WTC11 (cell line): ENCODE measurements around the gene YWHAQ. TPM values are rescaled to one million over a fixed set of nuclear protein-coding genes. Genes with fewer than 3 reads are reported as not detected.
A peak's percentile ranks its signal among the peaks of the same experiment; 100 is the strongest.

Experiments used
- ATAC-seq: fragments of 200-7000 bp; cut with Tn5 transposase; 2 replicates; pipeline ENCODE4 v1.10.0; 2021; ENCODE audit warnings: mild to moderate bottlenecking, moderate library complexity
- CTCF ChIA-PET: fragments of 300-600 bp; sonication (Branson Sonifier 250); formaldehyde crosslinking; loops from one replicate; lab custom pipeline; 2021; ENCODE audit warnings: antibody characterized with exemption; lab: Charles Lee
- POLR2A ChIA-PET: fragments of 350-600 bp; sonication (Branson Sonifier 250); formaldehyde crosslinking; loops from one replicate; lab custom pipeline; 2021; ENCODE audit warnings: antibody characterized with exemption; lab: Charles Lee
- DNase-seq: peaks from one replicate; pipeline ENCODE4 v3.0.0; 2021; ENCODE audit warnings: low spot score
- H3K27ac Mint-ChIP-seq: 2 replicates; pipeline ENCODE4 v1.8.0; 2021; ENCODE audit warnings: mixed read lengths
- H3K27me3 Mint-ChIP-seq: 2 replicates; pipeline ENCODE4 v1.8.0; 2021; ENCODE audit warnings: low read depth, mild to moderate bottlenecking, moderate library complexity, mixed read lengths
- H3K36me3 Mint-ChIP-seq: 2 replicates; pipeline ENCODE4 v1.8.0; 2021; ENCODE audit warnings: mixed read lengths
- H3K4me1 Mint-ChIP-seq: 2 replicates; pipeline ENCODE4 v1.8.0; 2022; ENCODE audit warnings: mixed read lengths
- H3K4me3 Mint-ChIP-seq: 2 replicates; pipeline ENCODE4 v1.8.0; 2021; ENCODE audit warnings: mild to moderate bottlenecking, moderate library complexity, mixed read lengths
- H3K9me3 Mint-ChIP-seq: 2 replicates; pipeline ENCODE4 v1.8.0; 2021; ENCODE audit warnings: mixed read lengths
- CDX4 ChIP-seq: fragments of 250-450 bp; sonication (Bioruptor Pico); IDR thresholded peaks from 2 replicates; pipeline ENCODE4 v1.9.0; 2021; ENCODE audit warnings: moderate library complexity, mild to moderate bottlenecking, inconsistent platforms, borderline replicate concordance
- CREB1 ChIP-seq: sonication (generic); formaldehyde crosslinking; IDR thresholded peaks from 2 replicates; pipeline ENCODE4 v1.8.0; 2023; ENCODE audit warnings: mild to moderate bottlenecking, missing genetic modification reagents
- E2F5 ChIP-seq: sonication (generic); formaldehyde crosslinking; IDR thresholded peaks from 2 replicates; pipeline ENCODE4 v1.8.1; 2022; ENCODE audit warnings: mild to moderate bottlenecking, moderate library complexity, missing genetic modification reagents
- ETV6 ChIP-seq: sonication (generic); formaldehyde crosslinking; IDR thresholded peaks from 2 replicates; pipeline ENCODE4 v1.8.1; 2022; ENCODE audit warnings: mild to moderate bottlenecking, missing genetic modification reagents
- FOXJ3 ChIP-seq: sonication (generic); formaldehyde crosslinking; IDR thresholded peaks from 2 replicates; pipeline ENCODE4 v1.9.0; 2021; ENCODE audit warnings: missing genetic modification reagents, mild to moderate bottlenecking, borderline replicate concordance
- FOXK1 ChIP-seq: sonication (generic); formaldehyde crosslinking; IDR thresholded peaks from 2 replicates; pipeline ENCODE4 v1.8.0; 2022; ENCODE audit warnings: mild to moderate bottlenecking, moderate library complexity, missing genetic modification reagents
- GRHL2 ChIP-seq: fragments of 250-450 bp; sonication (Bioruptor Pico); IDR thresholded peaks from 2 replicates; pipeline ENCODE4 v1.8.0; 2022; ENCODE audit warnings: mild to moderate bottlenecking, moderate library complexity; ENCODE audit not compliant: insufficient replicate concordance, severe bottlenecking
- GTF2I ChIP-seq: fragments of 250-450 bp; sonication (Bioruptor Pico); conservative IDR thresholded peaks from 2 replicates; pipeline ENCODE4 v1.4.0; 2021; ENCODE audit warnings: mild to moderate bottlenecking
- HMGXB4 ChIP-seq: sonication (generic); formaldehyde crosslinking; IDR thresholded peaks from 2 replicates; pipeline ENCODE4 v1.8.1; 2023; ENCODE audit warnings: mild to moderate bottlenecking, moderate library complexity, missing genetic modification reagents
- IRF1 ChIP-seq: sonication (generic); formaldehyde crosslinking; IDR thresholded peaks from 2 replicates; pipeline ENCODE4 v1.8.0; 2023; ENCODE audit warnings: missing genetic modification reagents
- JUN ChIP-seq: sonication (generic); formaldehyde crosslinking; IDR thresholded peaks from 2 replicates; pipeline ENCODE4 v1.8.0; 2023; ENCODE audit warnings: mild to moderate bottlenecking, missing genetic modification reagents
- KAT7 ChIP-seq: sonication (generic); formaldehyde crosslinking; IDR thresholded peaks from 2 replicates; pipeline ENCODE4 v1.8.1; 2023; ENCODE audit warnings: missing genetic modification reagents, mild to moderate bottlenecking, borderline replicate concordance
- MXD4 ChIP-seq: fragments of 250-450 bp; sonication (Bioruptor Pico); IDR thresholded peaks from 2 replicates; pipeline ENCODE4 v1.8.0; 2021; ENCODE audit warnings: mild to moderate bottlenecking, moderate library complexity, borderline replicate concordance
- MYBL2 ChIP-seq: sonication (generic); formaldehyde crosslinking; IDR thresholded peaks from 2 replicates; pipeline ENCODE4 v1.8.1; 2023; ENCODE audit warnings: mild to moderate bottlenecking, moderate library complexity, missing genetic modification reagents
- PRRX2 ChIP-seq: fragments of 250-450 bp; sonication (Bioruptor Pico); IDR thresholded peaks from 2 replicates; pipeline ENCODE4 v1.8.0; 2021; ENCODE audit warnings: mild to moderate bottlenecking
- STAT6 ChIP-seq: sonication (generic); formaldehyde crosslinking; conservative IDR thresholded peaks from 2 replicates; pipeline ENCODE4 v1.8.1; 2023; ENCODE audit warnings: mild to moderate bottlenecking, low read depth, missing genetic modification reagents, moderate library complexity
- ZMAT4 ChIP-seq: fragments of 250-450 bp; sonication (Bioruptor Pico); IDR thresholded peaks from 2 replicates; pipeline ENCODE4 v1.9.0; 2021; ENCODE audit warnings: mild to moderate bottlenecking
- ZNF232 ChIP-seq: sonication (generic); formaldehyde crosslinking; IDR thresholded peaks from 2 replicates; pipeline ENCODE4 v1.8.0; 2022; ENCODE audit warnings: mild to moderate bottlenecking, missing genetic modification reagents
- ZNF317 ChIP-seq: sonication (generic); formaldehyde crosslinking; IDR thresholded peaks from 2 replicates; pipeline ENCODE4 v1.8.1; 2023; ENCODE audit warnings: low read depth, mild to moderate bottlenecking, moderate library complexity, missing genetic modification reagents, borderline replicate concordance
- ZNF671 ChIP-seq: fragments of 250-450 bp; sonication (Bioruptor Pico); IDR thresholded peaks from 2 replicates; pipeline ENCODE4 v1.8.0; 2021; ENCODE audit warnings: mild to moderate bottlenecking
- total RNA-seq: library from RNA; stranded (reverse); gene quantifications from 3 replicates; pipeline ENCODE4 v1.2.3, GENCODE V29; 2021

YWHAQ gene
- total RNA-seq, 1 experiment from 2014 or later = 395 TPM

GRCh38 chr2:9631878-9632700 is 1.3 kb upstream of the YWHAQ start:
- ATAC-seq (no peak), DNase-seq (no peak)
- peaks cover 32% of the 10 kb centered on the region for H3K4me1 Mint-ChIP-seq
- no peak overlapping the region for H3K27ac Mint-ChIP-seq
- peaks cover 33% of the 10 kb centered on the region for H3K27me3 Mint-ChIP-seq
- ChIA-PET CTCF (interaction anchor here (1.6 kb wide), 1 partner anchor 136 kb away, joined by 7 read pairs; no protein-coding TSS in a partner anchor), POLR2A (no interaction called here)
- peak overlapping the region; percentile 75 for H3K4me3 Mint-ChIP-seq
- TF ChIP-seq MXD4 (CRISPR knock-in tag) = no peak
- TF ChIP-seq MYBL2 = no peak
- no peak for TF ChIP-seq PRRX2 (CRISPR knock-in tag)
- no peak for TF ChIP-seq FOXJ3
- TF ChIP-seq ZNF671 (CRISPR knock-in tag) = no peak
- TF ChIP-seq GRHL2 (CRISPR knock-in tag) = no peak
- no peaks in the 10 kb centered on the region for H3K9me3 Mint-ChIP-seq
- H3K36me3 Mint-ChIP-seq = peaks cover 29% of the 10 kb centered on the region

GRCh38 chr2:9631553-9631819 is 689 bp upstream of the YWHAQ start:
- POLR2A ChIA-PET = interaction anchor here (0.6 to 2.5 kb wide), 9 partner anchors 8 to 412 kb away, joined by 3 to 46 read pairs (median 7); partner anchors contain the start of genes ADAM17 and KLF11
- Mint-ChIP-seq H3K27me3 (peaks cover 30% of the 10 kb centered on the region), H3K9me3 (no peaks in the 10 kb centered on the region), H3K27ac (no peak overlapping the region), H3K36me3 (peaks cover 35% of the 10 kb centered on the region), H3K4me1 (peaks cover 38% of the 10 kb centered on the region), H3K4me3 (peak overlapping the region; percentile 75)
- TF ChIP-seq HMGXB4 (CRISPR knock-in tag) (no peak), ZMAT4 (CRISPR knock-in tag) (no peak), ZNF232 (CRISPR knock-in tag) (no peak), E2F5 (CRISPR knock-in tag) (no peak), IRF1 (CRISPR knock-in tag) (no peak), CREB1 (CRISPR knock-in tag) (no peak), ZNF317 (CRISPR knock-in tag) (no peak), JUN (CRISPR knock-in tag) (no peak), STAT6 (CRISPR knock-in tag) (no peak), FOXK1 (CRISPR knock-in tag) (no peak), ETV6 (no peak), CDX4 (CRISPR knock-in tag) (no peak), KAT7 (CRISPR knock-in tag) (no peak), GTF2I (CRISPR knock-in tag) (no peak)
- DNase-seq = no peak
- CTCF ChIA-PET = interaction anchor here (1.0 to 2.3 kb wide), 5 partner anchors 76 to 440 kb away, joined by 3 to 16 read pairs (median 11); partner anchors contain the start of gene ADAM17
- no peak for ATAC-seq
